HepG2 (cell line): ENCODE measurements around the gene C1QBP. TPM values are rescaled to one million over a fixed set of nuclear protein-coding genes. Genes with fewer than 3 reads are reported as not detected.

Experiments used
- BRCA1 ChIP-seq: sonication (generic); formaldehyde crosslinking; IDR thresholded peaks from 2 replicates; pipeline ENCODE4 v1.4.0; 2020; ENCODE audit warnings: missing genetic modification reagents
- DRAP1 ChIP-seq: IDR thresholded peaks from 2 replicates; pipeline ENCODE4 v1.6.1; 2016; ENCODE audit warnings: missing genetic modification reagents, missing compliant biosample characterization
- E2F5 ChIP-seq: sonication (generic); formaldehyde crosslinking; conservative IDR thresholded peaks from 2 replicates; pipeline ENCODE4 v1.4.0; 2020; ENCODE audit warnings: missing genetic modification reagents
- ELF3 ChIP-seq: IDR thresholded peaks from 2 replicates; pipeline ENCODE4 v1.6.1; 2016; ENCODE audit warnings: missing genetic modification reagents, missing compliant biosample characterization
- EP300 ChIP-seq, 3 experiments: sonication (generic) in 1 of 3; formaldehyde crosslinking in 1 of 3; IDR thresholded peaks; 2 replicates each; pipeline versions ENCODE4 v1.5.1 to v1.6.1; 2011 to 2020; ENCODE audit warnings: low read depth in 2 of 3, low read length in 2 of 3, borderline replicate concordance in 1 of 3, improper control_type of control experiment in 1 of 3, mild to moderate bottlenecking in 1 of 3, missing genetic modification reagents in 1 of 3, moderate library complexity in 1 of 3
- FOXO1 ChIP-seq: sonication (generic); formaldehyde crosslinking; IDR thresholded peaks from 2 replicates; pipeline ENCODE4 v1.4.0; 2020; ENCODE audit warnings: missing genetic modification reagents
- GABPB1 ChIP-seq: IDR thresholded peaks from 2 replicates; pipeline ENCODE4 v1.6.1; 2016; ENCODE audit warnings: mild to moderate bottlenecking, missing genetic modification reagents, moderate library complexity, missing compliant biosample characterization
- GATAD2A ChIP-seq: IDR thresholded peaks from 2 replicates; pipeline ENCODE4 v1.6.1; 2016
- GTF2F1 ChIP-seq: fragments of 150-350 bp; IDR thresholded peaks from 2 replicates; pipeline ENCODE4 v1.6.1; 2014; ENCODE audit warnings: low read length
- HOMEZ ChIP-seq: IDR thresholded peaks from 2 replicates; pipeline ENCODE4 v1.6.1; 2016; ENCODE audit warnings: low read depth
- IKZF5 ChIP-seq: IDR thresholded peaks from 2 replicates; pipeline ENCODE4 v1.6.1; 2018; ENCODE audit warnings: missing genetic modification reagents, mild to moderate bottlenecking, missing compliant biosample characterization
- KLF15 ChIP-seq: sonication (generic); formaldehyde crosslinking; IDR thresholded peaks from 2 replicates; pipeline ENCODE4 v1.8.1; 2023; ENCODE audit warnings: borderline replicate concordance, mild to moderate bottlenecking, inconsistent platforms, missing genetic modification reagents, mixed read lengths
- KMT2A ChIP-seq: sonication (generic); formaldehyde crosslinking; IDR thresholded peaks from 2 replicates; pipeline ENCODE4 v1.4.0; 2020; ENCODE audit warnings: missing genetic modification reagents
- KMT2B ChIP-seq: IDR thresholded peaks from 2 replicates; pipeline ENCODE4 v1.6.1; 2016; ENCODE audit warnings: missing genetic modification reagents, missing compliant biosample characterization
- MIXL1 ChIP-seq: IDR thresholded peaks from 2 replicates; pipeline ENCODE4 v1.6.1; 2016
- NFKBIZ ChIP-seq: IDR thresholded peaks from 2 replicates; pipeline ENCODE4 v1.6.1; 2018; ENCODE audit warnings: missing genetic modification reagents, missing compliant biosample characterization
- NONO ChIP-seq, 2 experiments: fragments of 450-650 bp in 1 of 2; sonication (generic) in 1 of 2; formaldehyde crosslinking in 1 of 2; IDR thresholded peaks in 1 of 2; conservative IDR thresholded peaks in 1 of 2; 2 replicates each; pipeline versions ENCODE4 v1.6.1 to v1.8.0; 2017 to 2022; ENCODE audit warnings: mild to moderate bottlenecking in 1 of 2, missing genetic modification reagents in 1 of 2, moderate library complexity in 1 of 2
- NR0B2 ChIP-seq: sonication (generic); formaldehyde crosslinking; IDR thresholded peaks from 2 replicates; pipeline ENCODE4 v1.4.0; 2020; ENCODE audit warnings: mild to moderate bottlenecking, missing genetic modification reagents
- NRL ChIP-seq: sonication (generic); formaldehyde crosslinking; IDR thresholded peaks from 2 replicates; pipeline ENCODE4 v1.5.0; 2020; ENCODE audit warnings: missing genetic modification reagents, mild to moderate bottlenecking, moderate library complexity, borderline replicate concordance
- SP1 ChIP-seq, 2 experiments: fragments of 450-650 bp in 1 of 2; sonication (generic) in 1 of 2; formaldehyde crosslinking in 1 of 2; IDR thresholded peaks; 2 replicates each; pipeline versions ENCODE4 v1.4.0 to v1.6.1; 2016 to 2020; ENCODE audit warnings: missing genetic modification reagents in 1 of 2
- ZNF296 ChIP-seq: sonication (generic); formaldehyde crosslinking; conservative IDR thresholded peaks from 2 replicates; pipeline ENCODE4 v1.5.0; 2020; ENCODE audit warnings: mild to moderate bottlenecking, missing genetic modification reagents
- ZNF333 ChIP-seq: sonication (generic); formaldehyde crosslinking; IDR thresholded peaks from 2 replicates; pipeline ENCODE4 v1.4.0; 2020; ENCODE audit warnings: mild to moderate bottlenecking, missing genetic modification reagents, borderline replicate concordance
- ZNF83 ChIP-seq: sonication (generic); formaldehyde crosslinking; IDR thresholded peaks from 2 replicates; pipeline ENCODE4 v1.4.0; 2020; ENCODE audit warnings: missing genetic modification reagents, mild to moderate bottlenecking, borderline replicate concordance
- ZSCAN9 ChIP-seq: IDR thresholded peaks from 2 replicates; pipeline ENCODE4 v1.6.1; 2016; ENCODE audit warnings: borderline replicate concordance
- polyA plus RNA-seq, 8 experiments: library from polyadenylated mRNA; depleted of rRNA in 3 of 8; stranded (reverse) in 7 of 8; unstranded in 1 of 8; fragments of >200 nt; fragmentation: Illumina TruSeq in 4 of 8; extraction: Trizol in 4 of 8; gene quantifications; 2 replicates each; pipeline versions ENCODE4 v1.2.1 to v1.2.3, GENCODE V29; 2011 to 2016; ENCODE audit warnings: low read depth in 4 of 8, missing spikeins in 1 of 8, mixed read lengths in 1 of 8; ENCODE audit not compliant: insufficient read depth in 1 of 8
- total RNA-seq, 5 experiments: library from RNA; depleted of rRNA; stranded (reverse); fragments of >200 nt; fragmentation: Illumina TruSeq; extraction: Trizol; gene quantifications; 2 replicates each; pipeline ENCODE4 v1.2.3, GENCODE V29; 2016; ENCODE audit warnings: low read depth in 1 of 5

The C1QBP gene
- total and polyA plus RNA-seq, 2 of the 13 experiments (the other 11 are each of a cell fraction or from before 2014, with no cell fraction given): 219 to 680 TPM

GRCh38 chr17:5419959-5420653 is 18.8 kb downstream of the C1QBP start, which contains the start of gene RPAIN (continued):
- TF ChIP-seq FOXO1 (CRISPR knock-in tag) (peak; percentile 11; the same call in 1 of the 2 replicates), SP1 (IDR thresholded peaks at IDR 0.05) (no peak), SP1 (CRISPR knock-in tag; IDR thresholded peaks at IDR 0.05) (peak; percentile 55; the same call in 1 of the 2 replicates), EP300 (IDR thresholded peaks at IDR 0.05; ENCODE audit: low read depth in 2 of 2, low read length in 2 of 2) (0 out of 4 replicates have a peak, but pooled peaks of 1 of the 2 experiments have one; percentile 29), EP300 (CRISPR knock-in tag; IDR thresholded peaks at IDR 0.05; ENCODE audit: borderline replicate concordance) (peak; percentile 28; the same call in 1 of the 2 replicates), ELF3 (CRISPR knock-in tag) (peak; percentile 44; the same call in 1 of the 2 replicates), NRL (CRISPR knock-in tag) (peak; percentile 77; the same call in 1 of the 2 replicates), GABPB1 (CRISPR knock-in tag) (peak; percentile 45), KMT2A (CRISPR knock-in tag) (peak; percentile 25; the same call in 1 of the 2 replicates), IKZF5 (CRISPR knock-in tag) (0 out of 2 replicates have a peak, but pooled peaks have one; percentile 12), ZSCAN9 (CRISPR knock-in tag) (peak; percentile 41; the same call in 1 of the 2 replicates), GTF2F1 (0 out of 2 replicates have a peak, but pooled peaks have one; percentile 69), GATAD2A (CRISPR knock-in tag) (peak; percentile 42; the same call in 1 of the 2 replicates), MIXL1 (no peak), ZNF83 (CRISPR knock-in tag) (0 out of 2 replicates have a peak, but pooled peaks have one; percentile 71), NONO (IDR thresholded peaks at IDR 0.05) (no peak), NONO (CRISPR knock-in tag; conservative IDR thresholded peaks at IDR 0.05) (peak; percentile 51), HOMEZ (CRISPR knock-in tag) (no peak), BRCA1 (CRISPR knock-in tag) (no peak; the same call in 1 of the 2 replicates), NFKBIZ (CRISPR knock-in tag) (0 out of 2 replicates have a peak, but pooled peaks have one; percentile 46), E2F5 (CRISPR knock-in tag) (peak; percentile 47; the same call in 1 of the 2 replicates), DRAP1 (CRISPR knock-in tag) (peak; percentile 10; the same call in 1 of the 2 replicates), ZNF333 (CRISPR knock-in tag) (peak; percentile 93), ZNF296 (0 out of 2 replicates have a peak, but pooled peaks have one; percentile 31), KLF15 (CRISPR knock-in tag) (no peak), KMT2B (CRISPR knock-in tag) (peak; percentile 85; the same call in 1 of the 2 replicates), NR0B2 (peak; percentile 91; the same call in 1 of the 2 replicates)
